HEK293T (cell line): ENCODE results near the gene SPIRE1.

Source experiments
- CTCF ChIA-PET: fragments of 350-600 bp; formaldehyde crosslinking; extraction: SDS; loops from one replicate; lab custom pipeline; 2021; ENCODE audit warnings: antibody characterized with exemption, inconsistent platforms; lab: Yijun Ruan, JAX
- POLR2A ChIA-PET: fragments of 350-600 bp; formaldehyde crosslinking; extraction: SDS; loops from one replicate; lab custom pipeline; 2020; ENCODE audit warnings: antibody characterized with exemption, inconsistent platforms; lab: Yijun Ruan, JAX
- DNase-seq: peaks from one replicate; pipeline ENCODE4 v3.0.0; 2012; ENCODE audit warnings: mixed read lengths; ENCODE audit errors: extremely low spot score
- ARNT ChIP-seq: fragments of 450-650 bp; IDR thresholded peaks from 2 replicates; pipeline ENCODE4 v1.6.1; 2017; ENCODE audit warnings: mild to moderate bottlenecking
- BHLHE40 ChIP-seq: fragments of 450-650 bp; IDR thresholded peaks from 2 replicates; pipeline ENCODE4 v1.6.1; 2016; ENCODE audit warnings: mild to moderate bottlenecking, moderate library complexity, borderline replicate concordance
- CTBP1 ChIP-seq: fragments of 450-650 bp; IDR thresholded peaks from 2 replicates; pipeline ENCODE4 v1.6.1; 2016; ENCODE audit warnings: borderline replicate concordance
- ELF4 ChIP-seq: fragments of 450-650 bp; IDR thresholded peaks from 2 replicates; pipeline ENCODE4 v1.6.1; 2017; ENCODE audit warnings: antibody characterized with exemption
- FOXA1 ChIP-seq: fragments of 450-650 bp; IDR thresholded peaks from 2 replicates; pipeline ENCODE4 v1.6.1; 2016; ENCODE audit warnings: mild to moderate bottlenecking
- FOXK2 ChIP-seq: fragments of 450-650 bp; IDR thresholded peaks from 2 replicates; pipeline ENCODE4 v1.6.1; 2016; ENCODE audit warnings: mild to moderate bottlenecking
- FOXM1 ChIP-seq: fragments of 450-650 bp; IDR thresholded peaks from 2 replicates; pipeline ENCODE4 v1.6.1; 2017; ENCODE audit warnings: mild to moderate bottlenecking, borderline replicate concordance
- HDGF ChIP-seq: fragments of 450-650 bp; IDR thresholded peaks from 2 replicates; pipeline ENCODE4 v1.6.1; 2017; ENCODE audit warnings: antibody characterized with exemption, borderline replicate concordance
- L3MBTL2 ChIP-seq: fragments of 450-650 bp; conservative IDR thresholded peaks from 2 replicates; pipeline ENCODE4 v1.6.1; 2016; ENCODE audit warnings: mild to moderate bottlenecking
- LEF1 ChIP-seq: fragments of 450-650 bp; IDR thresholded peaks from 2 replicates; pipeline ENCODE4 v1.6.1; 2017; ENCODE audit warnings: mild to moderate bottlenecking, borderline replicate concordance
- NFRKB ChIP-seq: fragments of 450-650 bp; IDR thresholded peaks from 2 replicates; pipeline ENCODE4 v1.6.1; 2016; ENCODE audit warnings: mild to moderate bottlenecking, moderate library complexity
- SP1 ChIP-seq: fragments of 450-650 bp; IDR thresholded peaks from 2 replicates; pipeline ENCODE4 v1.6.1; 2017
- SUZ12 ChIP-seq: fragments of 450-650 bp; IDR thresholded peaks from 2 replicates; pipeline ENCODE4 v1.6.1; 2016; ENCODE audit warnings: mild to moderate bottlenecking
- TARDBP ChIP-seq: fragments of 450-650 bp; IDR thresholded peaks from 2 replicates; pipeline ENCODE4 v1.6.1; 2016
- ZNF384 ChIP-seq: fragments of 450-650 bp; IDR thresholded peaks from 2 replicates; pipeline ENCODE4 v1.6.1; 2016
- TF ChIP-seq, protein P1 (sequence below): fragments of 450-650 bp; IDR thresholded peaks from 2 replicates; pipeline ENCODE4 v1.6.1; 2016

The SPIRE1 gene

GRCh38 chr18:12659904-12660605, 2.1 kb upstream of the SPIRE1 start:
- POLR2A ChIA-PET, result no interaction called here

DNA sequence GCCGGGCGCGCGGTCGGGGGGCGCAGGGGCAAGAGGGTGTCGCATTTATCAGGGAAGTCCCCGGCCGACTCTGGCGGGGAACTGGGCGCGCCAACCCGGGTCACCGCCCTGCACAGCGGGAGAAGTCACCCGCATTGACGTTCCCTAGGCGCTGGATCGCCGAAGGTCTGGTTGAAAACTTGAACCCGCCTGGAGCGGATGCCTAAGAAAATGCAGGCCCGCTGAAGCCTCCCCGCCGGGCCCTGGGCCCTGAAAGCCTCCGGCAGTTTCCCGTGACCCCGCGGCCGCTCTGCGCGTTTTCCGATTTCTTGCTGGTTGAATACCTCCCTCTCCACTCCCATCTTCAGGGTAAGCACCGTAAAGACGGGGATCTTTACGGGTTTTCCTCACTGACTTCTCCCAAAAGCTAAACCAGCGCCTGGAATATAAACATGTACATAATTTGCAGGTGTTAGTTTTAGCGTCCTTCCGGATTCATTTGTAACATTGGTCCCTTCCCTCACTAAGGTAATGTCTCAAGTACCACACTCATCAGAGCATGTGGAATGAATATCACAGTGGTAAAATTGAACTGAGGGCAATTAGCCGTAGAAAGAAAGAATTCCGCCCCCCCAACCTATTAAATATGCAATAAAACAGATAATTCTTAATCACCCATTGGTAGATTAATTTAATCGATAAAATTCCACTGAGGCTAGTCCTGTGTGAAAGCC, 675 bp upstream of the SPIRE1 start:
- CTCF ChIA-PET, result interaction anchor here (0.7 kb wide), 1 partner anchor 264 kb away, joined by 3 read pairs; no protein-coding TSS in a partner anchor
- POLR2A ChIA-PET, result no interaction called here
- DNase-seq, result peak; percentile 23

More at GRCh38 chr18:12659904-12660605, 2.1 kb upstream of the SPIRE1 start:
- peak; percentile 39 for DNase-seq
- 0 out of 2 replicates have a peak, but pooled peaks have one; percentile 46 for TF ChIP-seq ZNF384
- no peak for TF ChIP-seq CTBP1
- TF ChIP-seq, protein P1, sequence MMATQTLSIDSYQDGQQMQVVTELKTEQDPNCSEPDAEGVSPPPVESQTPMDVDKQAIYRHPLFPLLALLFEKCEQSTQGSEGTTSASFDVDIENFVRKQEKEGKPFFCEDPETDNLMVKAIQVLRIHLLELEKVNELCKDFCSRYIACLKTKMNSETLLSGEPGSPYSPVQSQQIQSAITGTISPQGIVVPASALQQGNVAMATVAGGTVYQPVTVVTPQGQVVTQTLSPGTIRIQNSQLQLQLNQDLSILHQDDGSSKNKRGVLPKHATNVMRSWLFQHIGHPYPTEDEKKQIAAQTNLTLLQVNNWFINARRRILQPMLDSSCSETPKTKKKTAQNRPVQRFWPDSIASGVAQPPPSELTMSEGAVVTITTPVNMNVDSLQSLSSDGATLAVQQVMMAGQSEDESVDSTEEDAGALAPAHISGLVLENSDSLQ, result 0 out of 2 replicates have a peak, but pooled peaks have one; percentile 12
- CTCF ChIA-PET, result interaction anchor here (1.1 kb wide), 1 partner anchor 140 kb away, joined by 3 read pairs; no protein-coding TSS in a partner anchor

DNA sequence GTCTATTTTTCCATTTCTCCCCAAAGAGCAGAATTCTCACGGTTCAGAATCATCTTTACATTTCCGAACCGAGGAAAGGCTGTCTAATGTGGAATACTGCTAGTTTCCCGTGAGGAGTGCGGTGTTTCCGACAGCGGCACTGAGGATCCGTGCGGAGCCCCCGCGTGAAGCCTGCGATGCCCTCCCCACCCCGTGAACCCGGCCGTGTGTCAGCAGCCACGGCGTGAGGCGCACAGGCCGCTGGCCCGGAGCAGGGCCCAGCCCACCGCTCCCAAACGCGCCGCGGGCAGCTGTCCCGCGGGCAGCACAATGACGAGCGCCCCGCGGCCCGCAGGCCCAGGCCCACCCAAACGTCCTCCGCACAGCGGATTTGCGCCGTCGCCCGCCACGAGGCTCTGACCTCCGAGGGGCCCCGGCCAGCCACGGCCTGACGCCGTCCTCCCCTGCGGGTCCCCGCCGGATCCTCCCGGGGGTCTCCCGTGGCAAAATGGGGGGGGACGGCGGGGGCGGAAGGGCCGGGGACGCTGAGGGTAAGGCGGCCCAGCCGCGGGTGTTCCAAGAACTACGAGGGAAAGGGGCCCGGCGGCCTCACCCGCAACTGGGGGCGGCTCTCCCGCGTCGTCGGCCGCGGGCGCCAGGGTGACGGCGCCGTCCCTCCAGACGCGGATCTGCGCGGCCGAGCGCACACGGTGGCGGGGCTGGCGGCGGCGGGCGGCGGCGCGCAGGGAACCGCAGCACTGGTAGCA, 796 bp downstream of the SPIRE1 start:
- POLR2A ChIA-PET, result no interaction called here
- no peak for TF ChIP-seq SUZ12
- DNase-seq, result peak; percentile 26
- CTCF ChIA-PET, result no interaction called here

More for the DNA sequence above, 675 bp upstream of the SPIRE1 start:
- TF ChIP-seq SP1 (no peak), SUZ12 (no peak), FOXA1 (no peak), ELF4 (no peak), L3MBTL2 (no peak), CTBP1 (no peak), ZNF384 (no peak), ARNT (no peak), HDGF (no peak), LEF1 (no peak), FOXM1 (no peak), TARDBP (no peak), FOXK2 (no peak), NFRKB (no peak), BHLHE40 (no peak)
- TF ChIP-seq, protein P1, result no peak

- no peak for DNase-seq
- ChIA-PET POLR2A (no interaction called here), CTCF (no interaction called here)
- no peak for TF ChIP-seq SP1
- TF ChIP-seq FOXM1, result no peak
- TF ChIP-seq NFRKB, result no peak
- no peak for TF ChIP-seq ZNF384
- no peak for TF ChIP-seq HDGF
- TF ChIP-seq ARNT, result no peak
- TF ChIP-seq ELF4, result no peak
- TF ChIP-seq FOXK2, result no peak
- TF ChIP-seq LEF1, result no peak
- TF ChIP-seq BHLHE40, result no peak
- no peak for TF ChIP-seq CTBP1
- no peak for TF ChIP-seq FOXA1
- TF ChIP-seq L3MBTL2, result no peak
- TF ChIP-seq, protein P1, result no peak
- no peak for TF ChIP-seq SUZ12
- no peak for TF ChIP-seq TARDBP
These were observed 1.3 kb downstream of the SPIRE1 start for GRCh38 chr18:12656605-12656937.

DNA sequence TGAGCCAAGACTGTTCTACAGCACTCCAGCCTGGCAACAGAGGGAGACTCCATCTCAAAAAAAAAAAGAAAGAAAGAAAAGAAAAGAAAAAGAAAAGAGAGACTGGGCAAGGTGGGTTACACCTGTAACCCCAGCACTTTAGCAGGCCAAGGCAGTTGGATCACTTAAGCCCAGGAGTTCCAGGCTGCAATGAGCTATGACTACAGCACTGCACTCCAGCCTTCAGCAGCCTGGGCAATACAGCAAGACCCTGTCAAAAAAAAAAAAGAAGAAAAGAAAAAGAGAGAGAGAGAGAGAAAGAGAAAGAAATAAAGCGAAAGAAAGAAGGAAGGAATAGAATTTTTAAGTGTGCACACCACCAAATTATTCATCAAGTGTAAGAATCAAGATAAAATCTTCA, 2.9 kb downstream of the SPIRE1 start:
- POLR2A ChIA-PET, result no interaction called here
- CTCF ChIA-PET, result no interaction called here
- no peak for DNase-seq
- TF ChIP-seq HDGF, result no peak
- TF ChIP-seq ARNT, result no peak
- TF ChIP-seq LEF1, result no peak
- no peak for TF ChIP-seq SUZ12
- TF ChIP-seq TARDBP, result no peak
- no peak for TF ChIP-seq FOXK2
- TF ChIP-seq ELF4, result no peak
- no peak for TF ChIP-seq NFRKB
- no peak for TF ChIP-seq L3MBTL2
- TF ChIP-seq SP1, result no peak
- no peak for TF ChIP-seq BHLHE40
- TF ChIP-seq FOXM1, result no peak
- TF ChIP-seq FOXA1, result no peak

DNA sequence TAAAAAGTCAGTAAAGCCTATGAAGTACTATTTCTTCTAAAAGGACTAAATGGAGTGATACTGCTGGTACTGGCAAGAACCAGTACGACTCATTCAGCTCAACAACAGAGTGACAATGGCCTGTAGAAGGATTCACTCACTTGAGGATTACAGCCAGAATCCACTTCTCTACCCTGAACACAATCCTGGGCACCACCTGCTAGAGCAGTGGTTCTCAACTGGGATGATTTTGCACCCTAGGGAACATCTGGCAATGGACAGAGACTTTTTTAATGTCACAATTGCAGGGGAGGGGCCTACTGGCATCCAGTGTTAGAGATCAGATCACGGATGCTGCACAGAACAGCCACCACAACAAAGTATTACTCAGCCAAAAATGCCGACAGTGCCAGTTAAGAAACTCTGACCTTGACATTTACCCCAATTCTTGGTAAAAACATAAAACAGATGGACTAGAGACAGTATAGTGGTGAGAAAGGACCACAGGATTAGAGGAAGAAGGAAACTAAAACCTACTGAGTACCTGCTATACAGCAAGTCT, 5.0 kb downstream of the SPIRE1 start:
- CTCF ChIA-PET, result interaction anchor here (1.0 kb wide), 1 partner anchor 12 kb away, joined by 5 read pairs; no protein-coding TSS in a partner anchor
- no peak for DNase-seq
- TF ChIP-seq ZNF384 (no peak), FOXA1 (no peak)
- POLR2A ChIA-PET, result no interaction called here
